ENCODE measurements around the gene GLRA2.

GRCh38 chrX:14702145-14702544 lies 172.8 kb downstream of the GLRA2 start:
- TF ChIP-seq POLR2A (IDR thresholded peaks at IDR 0.05; ENCODE audit: low read depth, low read length) (no peak), POLR2AphosphoS5 (IDR thresholded peaks at IDR 0.05; ENCODE audit: low read depth, low read length) (no peak), TAF1 (IDR thresholded peaks at IDR 0.05; ENCODE audit: low read depth, low read length) (no peak), SPI1 (IDR thresholded peaks at IDR 0.05; ENCODE audit: low read depth, low read length) (no peak), POU2F2 (IDR thresholded peaks at IDR 0.05; ENCODE audit: low read depth, low read length) (no peak)

Data from GM12891 (cell line).